OCI-LY7 (cell line): ENCODE data around the gene MMAB.

Source experiments
- EZH2phosphoT487 ChIP-seq: fragments of 200-600 bp; sonication (generic); IDR thresholded peaks from 2 replicates; pipeline ENCODE4 v1.6.1; 2018; ENCODE audit warnings: low read depth, borderline replicate concordance, mild to moderate bottlenecking, mixed run types, antibody characterized with exemption, low read length, moderate library complexity, mixed read lengths
- TF ChIP-seq, protein P1 (sequence below): fragments of 200-600 bp; sonication (generic); conservative IDR thresholded peaks from 2 replicates; pipeline ENCODE4 v1.5.1; 2014; ENCODE audit warnings: mild to moderate bottlenecking, antibody characterized with exemption, low read length, moderate library complexity, mixed read lengths

DNA sequence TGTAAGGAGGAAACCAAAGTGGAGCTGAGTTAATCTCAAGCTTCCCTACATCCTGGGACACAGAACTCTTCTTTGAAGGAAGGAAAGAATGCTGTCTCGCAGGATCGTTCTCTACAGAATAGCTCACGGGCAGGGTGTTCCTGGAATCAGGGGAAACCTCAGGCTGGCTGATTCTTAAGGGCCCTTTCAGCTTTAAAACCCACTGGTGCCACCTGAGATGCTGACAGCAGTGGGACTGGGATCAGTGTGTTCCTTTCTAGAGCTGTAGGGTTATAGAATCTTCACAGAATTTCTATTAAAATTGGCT is 48.1 kb downstream of the MMAB start:
- TF ChIP-seq, protein P1, sequence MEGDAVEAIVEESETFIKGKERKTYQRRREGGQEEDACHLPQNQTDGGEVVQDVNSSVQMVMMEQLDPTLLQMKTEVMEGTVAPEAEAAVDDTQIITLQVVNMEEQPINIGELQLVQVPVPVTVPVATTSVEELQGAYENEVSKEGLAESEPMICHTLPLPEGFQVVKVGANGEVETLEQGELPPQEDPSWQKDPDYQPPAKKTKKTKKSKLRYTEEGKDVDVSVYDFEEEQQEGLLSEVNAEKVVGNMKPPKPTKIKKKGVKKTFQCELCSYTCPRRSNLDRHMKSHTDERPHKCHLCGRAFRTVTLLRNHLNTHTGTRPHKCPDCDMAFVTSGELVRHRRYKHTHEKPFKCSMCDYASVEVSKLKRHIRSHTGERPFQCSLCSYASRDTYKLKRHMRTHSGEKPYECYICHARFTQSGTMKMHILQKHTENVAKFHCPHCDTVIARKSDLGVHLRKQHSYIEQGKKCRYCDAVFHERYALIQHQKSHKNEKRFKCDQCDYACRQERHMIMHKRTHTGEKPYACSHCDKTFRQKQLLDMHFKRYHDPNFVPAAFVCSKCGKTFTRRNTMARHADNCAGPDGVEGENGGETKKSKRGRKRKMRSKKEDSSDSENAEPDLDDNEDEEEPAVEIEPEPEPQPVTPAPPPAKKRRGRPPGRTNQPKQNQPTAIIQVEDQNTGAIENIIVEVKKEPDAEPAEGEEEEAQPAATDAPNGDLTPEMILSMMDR, result no peak
- TF ChIP-seq EZH2phosphoT487, result no peak
